ENCODE measurements around the gene PTPRF.
A peak's percentile ranks its signal among the peaks of the same experiment; 100 is the strongest.

PTPRF gene

GRCh38 chr1:43529206-43529731 lies 1.4 kb upstream of the PTPRF start:
- H3K4me1 ChIP-seq (ENCODE audit: control insufficient read depth, insufficient read depth, low read length), result peaks cover 34% of the 10 kb centered on the region
- H3K36me3 ChIP-seq (ENCODE audit: control insufficient read depth, insufficient read depth, low read length), result no peaks in the 10 kb centered on the region
- peaks cover 9% of the 10 kb centered on the region for H3K27me3 ChIP-seq (ENCODE audit: control insufficient read depth, insufficient read depth, low read length)
- no peak overlapping the region for H3K9ac ChIP-seq (ENCODE audit: low read length)
- 0 out of 2 replicates have a peak overlapping the region, but pooled peaks have one; percentile 29 for H3K4me3 ChIP-seq (ENCODE audit: low read depth, low read length)
- no peak overlapping the region for H3K27ac ChIP-seq (ENCODE audit: low read depth, low read length)
- no peaks in the 10 kb centered on the region for H3K9me3 ChIP-seq (ENCODE audit: control insufficient read depth, insufficient read depth, low read depth, low read length)

DNA sequence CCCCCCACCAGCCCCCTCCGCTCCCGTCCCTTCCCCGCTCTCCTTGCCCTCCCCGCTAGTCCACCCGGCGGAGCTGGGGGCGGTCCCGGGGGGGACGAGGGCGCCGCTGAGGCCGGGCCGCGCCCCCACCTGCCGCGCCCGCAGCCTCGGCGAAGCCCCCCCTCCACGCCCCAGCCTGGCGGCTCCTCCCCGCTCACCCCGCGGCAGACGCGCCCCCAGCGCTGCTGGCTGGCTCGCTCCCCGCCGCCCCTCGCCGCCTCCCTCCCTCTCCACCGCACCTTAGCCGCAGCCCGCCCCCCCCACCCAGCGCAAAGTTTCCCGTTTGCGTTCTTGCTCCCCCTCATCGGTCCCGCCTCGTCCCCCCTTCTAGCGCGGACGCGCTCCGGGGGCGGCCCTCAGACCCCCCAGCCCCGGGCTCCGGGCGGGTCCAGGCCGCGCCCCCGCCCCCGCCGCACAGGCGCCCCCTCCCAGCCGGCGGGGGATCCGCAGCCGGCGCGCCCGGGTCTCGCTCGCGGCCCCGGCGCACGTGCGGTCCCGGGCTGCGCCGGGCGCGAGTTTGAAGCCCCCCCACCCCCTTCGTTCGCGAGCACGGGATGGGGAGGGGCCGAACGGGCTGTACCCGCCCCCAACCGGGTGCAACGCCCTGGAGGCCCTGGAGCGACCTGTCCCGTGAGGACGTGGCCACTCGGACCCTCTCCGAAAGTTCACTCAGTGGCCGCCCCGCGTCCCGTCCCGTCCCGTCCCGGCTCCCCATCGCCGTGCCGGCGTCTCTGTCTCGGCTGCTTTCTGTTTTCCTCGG lies 623 bp downstream of the PTPRF start:
- H3K9ac ChIP-seq (ENCODE audit: low read length), result peak overlapping the region; percentile 65
- peaks cover 9% of the 10 kb centered on the region for H3K27me3 ChIP-seq (ENCODE audit: control insufficient read depth, insufficient read depth, low read length)
- peaks cover 43% of the 10 kb centered on the region for H3K4me1 ChIP-seq (ENCODE audit: control insufficient read depth, insufficient read depth, low read length)
- H3K9me3 ChIP-seq (ENCODE audit: control insufficient read depth, insufficient read depth, low read depth, low read length), result no peaks in the 10 kb centered on the region
- no peak overlapping the region; the same call in 1 of the 2 replicates for H3K27ac ChIP-seq (ENCODE audit: low read depth, low read length)
- H3K36me3 ChIP-seq (ENCODE audit: control insufficient read depth, insufficient read depth, low read length), result no peaks in the 10 kb centered on the region
- H3K4me3 ChIP-seq (ENCODE audit: low read depth, low read length), result peak overlapping the region; percentile 92

DNA sequence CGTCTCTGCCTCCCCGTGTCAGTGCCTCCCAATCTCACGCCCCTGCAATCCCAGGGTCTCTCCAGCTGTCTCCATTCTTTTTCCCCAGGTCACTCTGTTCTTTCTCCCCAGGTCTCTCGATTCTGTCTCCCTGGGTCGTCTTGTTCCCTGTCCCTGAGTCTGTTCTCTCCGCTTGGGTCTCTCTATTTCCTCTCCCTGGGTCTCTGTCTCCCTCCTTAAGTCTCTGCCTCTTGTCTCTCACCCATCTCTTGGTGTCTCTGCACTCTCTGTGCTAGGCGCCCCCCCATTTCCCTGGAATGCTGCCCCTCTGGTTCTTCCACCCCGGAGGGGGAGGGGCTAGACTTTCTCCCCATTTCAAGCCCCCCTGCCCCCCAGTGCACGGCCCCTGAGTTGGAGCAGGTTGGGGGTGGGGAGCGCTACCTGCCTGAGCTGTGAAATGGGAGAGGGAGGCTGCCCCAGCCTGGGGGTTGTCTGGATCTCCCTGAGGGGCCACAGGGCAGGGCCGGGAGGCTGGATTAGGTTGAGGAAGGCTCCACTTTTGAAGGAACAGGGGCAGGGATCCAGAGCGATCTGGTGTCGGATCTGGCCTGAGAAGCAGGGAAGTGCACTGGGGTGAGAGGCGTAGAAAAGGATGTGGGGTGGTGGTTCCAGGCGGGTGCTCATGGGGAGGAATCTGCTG lies 1.4 kb downstream of the PTPRF start:
- Histone ChIP-seq H3K4me3 (ENCODE audit: low read depth, low read length) (peak overlapping the region; percentile 92), H3K9ac (ENCODE audit: low read length) (peak overlapping the region; percentile 65), H3K27ac (ENCODE audit: low read depth, low read length) (no peak overlapping the region; the same call in 1 of the 2 replicates), H3K4me1 (ENCODE audit: control insufficient read depth, insufficient read depth, low read length) (peaks cover 49% of the 10 kb centered on the region), H3K9me3 (ENCODE audit: control insufficient read depth, insufficient read depth, low read depth, low read length) (no peaks in the 10 kb centered on the region), H3K27me3 (ENCODE audit: control insufficient read depth, insufficient read depth, low read length) (peaks cover 9% of the 10 kb centered on the region), H3K36me3 (ENCODE audit: control insufficient read depth, insufficient read depth, low read length) (no peaks in the 10 kb centered on the region)

DNA sequence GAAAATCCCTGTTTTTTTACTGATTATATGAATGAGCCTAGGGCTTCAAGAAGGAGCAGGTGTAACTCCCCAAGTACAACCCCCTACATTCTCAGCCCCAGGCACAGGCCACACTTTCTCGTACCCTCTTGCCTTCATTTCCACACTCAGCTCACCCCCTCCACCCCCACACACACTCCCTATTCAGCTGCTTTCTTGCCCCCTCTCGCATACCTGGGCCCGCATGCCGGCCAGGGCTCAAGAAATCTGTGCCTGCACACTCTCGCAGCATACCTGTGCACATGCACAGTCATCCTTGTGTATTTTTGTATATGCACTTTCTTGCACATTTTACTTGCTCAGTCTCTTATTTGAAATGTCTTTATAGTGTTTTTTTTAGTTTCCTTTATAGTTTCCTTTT lies 2.0 kb downstream of the PTPRF start:
- Histone ChIP-seq H3K4me3 (ENCODE audit: low read depth, low read length) (peak overlapping the region; percentile 92), H3K9me3 (ENCODE audit: control insufficient read depth, insufficient read depth, low read depth, low read length) (no peaks in the 10 kb centered on the region), H3K9ac (ENCODE audit: low read length) (peak overlapping the region; percentile 65), H3K4me1 (ENCODE audit: control insufficient read depth, insufficient read depth, low read length) (peaks cover 51% of the 10 kb centered on the region), H3K36me3 (ENCODE audit: control insufficient read depth, insufficient read depth, low read length) (no peaks in the 10 kb centered on the region; the same call in 1 of the 2 replicates), H3K27ac (ENCODE audit: low read depth, low read length) (no peak overlapping the region), H3K27me3 (ENCODE audit: control insufficient read depth, insufficient read depth, low read length) (peaks cover 9% of the 10 kb centered on the region)

- Histone ChIP-seq H3K9me3 (ENCODE audit: control insufficient read depth, insufficient read depth, low read depth, low read length) (no peaks in the 10 kb centered on the region), H3K4me1 (ENCODE audit: control insufficient read depth, insufficient read depth, low read length) (peaks cover 51% of the 10 kb centered on the region), H3K36me3 (ENCODE audit: control insufficient read depth, insufficient read depth, low read length) (peaks cover 5% of the 10 kb centered on the region), H3K27ac (ENCODE audit: low read depth, low read length) (no peak overlapping the region), H3K27me3 (ENCODE audit: control insufficient read depth, insufficient read depth, low read length) (peaks cover 9% of the 10 kb centered on the region), H3K4me3 (ENCODE audit: low read depth, low read length) (no peak overlapping the region), H3K9ac (ENCODE audit: low read length) (no peak overlapping the region)
These were observed 2.9 kb downstream of the PTPRF start for GRCh38 chr1:43533584-43533983.

- Histone ChIP-seq H3K4me1 (ENCODE audit: control insufficient read depth, insufficient read depth, low read length) (peaks cover 51% of the 10 kb centered on the region), H3K9me3 (ENCODE audit: control insufficient read depth, insufficient read depth, low read depth, low read length) (no peaks in the 10 kb centered on the region), H3K27ac (ENCODE audit: low read depth, low read length) (no peak overlapping the region), H3K4me3 (ENCODE audit: low read depth, low read length) (no peak overlapping the region), H3K27me3 (ENCODE audit: control insufficient read depth, insufficient read depth, low read length) (peaks cover 9% of the 10 kb centered on the region), H3K36me3 (ENCODE audit: control insufficient read depth, insufficient read depth, low read length) (peaks cover 12% of the 10 kb centered on the region), H3K9ac (ENCODE audit: low read length) (no peak overlapping the region)
These were observed 3.6 kb downstream of the PTPRF start for GRCh38 chr1:43534256-43534655.

- Histone ChIP-seq H3K27ac (ENCODE audit: low read depth, low read length) (no peak overlapping the region), H3K9ac (ENCODE audit: low read length) (no peak overlapping the region), H3K27me3 (ENCODE audit: control insufficient read depth, insufficient read depth, low read length) (no peaks in the 10 kb centered on the region; the same call in 1 of the 2 replicates), H3K9me3 (ENCODE audit: control insufficient read depth, insufficient read depth, low read depth, low read length) (no peaks in the 10 kb centered on the region), H3K36me3 (ENCODE audit: control insufficient read depth, insufficient read depth, low read length) (peaks cover 20% of the 10 kb centered on the region), H3K4me3 (ENCODE audit: low read depth, low read length) (no peak overlapping the region), H3K4me1 (ENCODE audit: control insufficient read depth, insufficient read depth, low read length) (peaks cover 38% of the 10 kb centered on the region)
These were observed 5.6 kb downstream of the PTPRF start for GRCh38 chr1:43536196-43536863.

- no peak overlapping the region for H3K9ac ChIP-seq (ENCODE audit: low read length)
- no peaks in the 10 kb centered on the region for H3K9me3 ChIP-seq (ENCODE audit: control insufficient read depth, insufficient read depth, low read depth, low read length)
- no peak overlapping the region for H3K27ac ChIP-seq (ENCODE audit: low read depth, low read length)
- no peak overlapping the region for H3K4me3 ChIP-seq (ENCODE audit: low read depth, low read length)
- no peaks in the 10 kb centered on the region; the same call in 1 of the 2 replicates for H3K27me3 ChIP-seq (ENCODE audit: control insufficient read depth, insufficient read depth, low read length)
- peaks cover 20% of the 10 kb centered on the region for H3K36me3 ChIP-seq (ENCODE audit: control insufficient read depth, insufficient read depth, low read length)
- peaks cover 38% of the 10 kb centered on the region for H3K4me1 ChIP-seq (ENCODE audit: control insufficient read depth, insufficient read depth, low read length)
These were observed 6.2 kb downstream of the PTPRF start for GRCh38 chr1:43536864-43537358.

- Histone ChIP-seq H3K9ac (ENCODE audit: low read length) (no peak overlapping the region), H3K36me3 (ENCODE audit: control insufficient read depth, insufficient read depth, low read length) (peaks cover 20% of the 10 kb centered on the region), H3K4me1 (ENCODE audit: control insufficient read depth, insufficient read depth, low read length) (peaks cover 33% of the 10 kb centered on the region), H3K27ac (ENCODE audit: low read depth, low read length) (no peak overlapping the region), H3K4me3 (ENCODE audit: low read depth, low read length) (no peak overlapping the region), H3K9me3 (ENCODE audit: control insufficient read depth, insufficient read depth, low read depth, low read length) (no peaks in the 10 kb centered on the region), H3K27me3 (ENCODE audit: control insufficient read depth, insufficient read depth, low read length) (no peaks in the 10 kb centered on the region)
These were observed 6.9 kb downstream of the PTPRF start for GRCh38 chr1:43537423-43538142.

DNA sequence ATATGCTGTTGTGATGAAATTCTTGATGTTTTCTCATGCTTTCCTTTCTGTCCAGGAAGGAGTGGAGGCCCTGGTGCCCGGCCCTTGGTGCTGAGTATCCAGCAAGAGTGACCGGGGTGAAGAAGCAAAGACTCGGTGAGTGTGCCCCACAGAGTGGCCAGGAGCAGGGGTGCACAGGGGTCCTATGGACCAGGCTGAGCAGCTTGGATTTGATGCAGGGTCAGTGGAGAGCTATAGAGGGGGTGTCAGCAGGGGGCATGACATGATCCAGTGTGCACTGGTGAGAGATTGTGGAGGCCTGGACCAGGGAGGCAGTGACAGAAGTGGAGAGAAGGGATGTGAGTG lies 7.4 kb downstream of the PTPRF start:
- Histone ChIP-seq H3K27me3 (ENCODE audit: control insufficient read depth, insufficient read depth, low read length) (no peaks in the 10 kb centered on the region), H3K4me3 (ENCODE audit: low read depth, low read length) (no peak overlapping the region), H3K36me3 (ENCODE audit: control insufficient read depth, insufficient read depth, low read length) (peaks cover 24% of the 10 kb centered on the region), H3K9ac (ENCODE audit: low read length) (no peak overlapping the region), H3K9me3 (ENCODE audit: control insufficient read depth, insufficient read depth, low read depth, low read length) (no peaks in the 10 kb centered on the region), H3K4me1 (ENCODE audit: control insufficient read depth, insufficient read depth, low read length) (peaks cover 28% of the 10 kb centered on the region), H3K27ac (ENCODE audit: low read depth, low read length) (no peak overlapping the region)
